ENCODE results near the gene EYS. TPM values are rescaled to one million over a fixed set of nuclear protein-coding genes. Genes with fewer than 3 reads are reported as not detected.
A peak's percentile ranks its signal among the peaks of the same experiment; 100 is the strongest.

Gene EYS
- polyA plus RNA-seq, 2 of the 4 experiments (the other 2 are of a cell fraction) = 0.03 to 0.06 TPM

GRCh38 chr6:63819831-63820230 is 1887.2 kb downstream of the EYS start:
- POLR2A ChIA-PET = no interaction called here
- 47% methylated on average over 1 of the region's 1 CpG for WGBS (ENCODE audit: missing lambda C conversion rate)
- TF ChIP-seq FOXS1 (CRISPR knock-in tag; IDR thresholded peaks at IDR 0.05) = no peak
- TF ChIP-seq HOXB5 (CRISPR knock-in tag; IDR thresholded peaks at IDR 0.05) = no peak
- TF ChIP-seq TFCP2L1 (CRISPR knock-in tag; IDR thresholded peaks at IDR 0.05) = no peak
- no peak for TF ChIP-seq CHD2 (IDR thresholded peaks at IDR 0.05; ENCODE audit: low read length, partially characterized antibody)
- TF ChIP-seq ESRRA (IDR thresholded peaks at IDR 0.05; ENCODE audit: borderline replicate concordance, low read length) = no peak
- no peak for TF ChIP-seq HEYL (CRISPR knock-in tag; IDR thresholded peaks at IDR 0.05)
- Histone ChIP-seq H3K27ac (no peak overlapping the region), H3K4me3 (no peak overlapping the region), H3K4me1 (no peaks in the 10 kb centered on the region), H3K9me3 (no peaks in the 10 kb centered on the region), H3K4me2 (no peak overlapping the region)
- FAIRE-seq = no peak
- no peak for DNase-seq (ENCODE audit: low read depth in 1 of 2, low spot score in 1 of 2)
- no peak for ATAC-seq
- CTCF ChIA-PET = interaction anchor here (1.6 kb wide), 1 partner anchor 17 kb away, joined by 3 read pairs; no protein-coding TSS in a partner anchor

GRCh38 chr6:63817492-63818050 is 1889.5 kb downstream of the EYS start:
- ChIA-PET POLR2A (no interaction called here), CTCF (interaction anchor here (0.6 kb wide), 1 partner anchor 869 kb away, joined by 3 read pairs; no protein-coding TSS in a partner anchor)
- DNase-seq (ENCODE audit: low read depth in 1 of 2, low spot score in 1 of 2) (no peak), ATAC-seq (no peak), FAIRE-seq (no peak)
- Histone ChIP-seq H3K4me1 (no peaks in the 10 kb centered on the region), H3K4me2 (no peak overlapping the region), H3K9me3 (no peaks in the 10 kb centered on the region), H3K27ac (no peak overlapping the region), H3K4me3 (no peak overlapping the region)
- no peak for TF ChIP-seq CEBPB (IDR thresholded peaks at IDR 0.05)
- no peak for TF ChIP-seq MAX (IDR thresholded peaks at IDR 0.05)
- TF ChIP-seq POLR2A (IDR thresholded peaks at IDR 0.05; ENCODE audit: low read length) = no peak
- TF ChIP-seq RCOR1 (IDR thresholded peaks at IDR 0.05; ENCODE audit: low read depth, low read length) = no peak
- no peak for TF ChIP-seq HMGXB4 (CRISPR knock-in tag; IDR thresholded peaks at IDR 0.05; ENCODE audit: borderline replicate concordance)
- TF ChIP-seq FOSL2 (IDR thresholded peaks at IDR 0.05) = no peak
- no peak for TF ChIP-seq FOSL2 (CRISPR knock-in tag; IDR thresholded peaks at IDR 0.05)
- no peak for TF ChIP-seq CHD4 (IDR thresholded peaks at IDR 0.05; ENCODE audit: borderline replicate concordance)
- TF ChIP-seq ELK1 (IDR thresholded peaks at IDR 0.05; ENCODE audit: low read depth, low read length) = no peak
- no peak for TF ChIP-seq EP300 (IDR thresholded peaks at IDR 0.05)
- WGBS (ENCODE audit: missing lambda C conversion rate) = 83% methylated on average over 4 of the region's 4 CpGs

- peak; percentile 78 to 88; a peak in 5 of 6 replicates for ATAC-seq
- H3K9me3 ChIP-seq = no peaks in the 10 kb centered on the region
- FAIRE-seq = no peak
Measured at GRCh38 chr6:63816982-63817436, 1890.0 kb downstream of the EYS start.

GRCh38 chr6:63816401-63816981 is 1890.5 kb downstream of the EYS start:
- ATAC-seq (no peak), DNase-seq (ENCODE audit: low read depth in 1 of 2, low spot score in 1 of 2) (no peak), FAIRE-seq (no peak)
- H3K4me3 ChIP-seq = no peak overlapping the region
- TF ChIP-seq NPAS2 (CRISPR knock-in tag; IDR thresholded peaks at IDR 0.05; ENCODE audit: borderline replicate concordance) (no peak), GATA3 (IDR thresholded peaks at IDR 0.05; ENCODE audit: borderline replicate concordance) (no peak), CBX2 (IDR thresholded peaks at IDR 0.05; ENCODE audit: borderline replicate concordance, low read depth) (no peak), USF2 (IDR thresholded peaks at IDR 0.05) (no peak), MAZ (IDR thresholded peaks at IDR 0.05; ENCODE audit: borderline replicate concordance, low read depth, low read length) (no peak), KDM1A (IDR thresholded peaks at IDR 0.05; ENCODE audit: low read depth) (no peak), CHD4 (IDR thresholded peaks at IDR 0.05; ENCODE audit: borderline replicate concordance) (no peak)
- H3K27ac ChIP-seq = no peak overlapping the region
- 63% methylated on average over 5 of the region's 5 CpGs for WGBS (ENCODE audit: missing lambda C conversion rate)
- ChIA-PET POLR2A (no interaction called here), CTCF (no interaction called here)
- H3K9me3 ChIP-seq = no peaks in the 10 kb centered on the region
- H3K4me1 ChIP-seq = no peaks in the 10 kb centered on the region
- no peak overlapping the region for H3K4me2 ChIP-seq

More at GRCh38 chr6:63816982-63817436, 1890.0 kb downstream of the EYS start:
- Histone ChIP-seq H3K4me1 (no peaks in the 10 kb centered on the region), H3K4me2 (no peak overlapping the region), H3K4me3 (no peak overlapping the region), H3K27ac (no peak overlapping the region)
- ChIA-PET CTCF (interaction anchor here (0.6 kb wide), 1 partner anchor 869 kb away, joined by 3 read pairs; no protein-coding TSS in a partner anchor), POLR2A (no interaction called here)
- DNase-seq (ENCODE audit: low read depth in 1 of 2, low spot score in 1 of 2) = peak in 1 of 2 experiments; percentile 20
- TF ChIP-seq RAD21 (conservative IDR thresholded peaks at IDR 0.05 in 1 of 2, IDR thresholded peaks at IDR 0.05 in 1 of 2) (peak in 1 of 2 experiments; percentile 25; a peak in 1 of 5 replicates), NPAS2 (CRISPR knock-in tag; IDR thresholded peaks at IDR 0.05; ENCODE audit: borderline replicate concordance) (no peak)
- 17% methylated on average over 1 of the region's 1 CpG for WGBS (ENCODE audit: missing lambda C conversion rate)

Measured in A549 (cell line).